K562 (cell line): ENCODE results near the gene KIF1A. TPM values are rescaled to one million over a fixed set of nuclear protein-coding genes. Genes with fewer than 3 reads are reported as not detected.
A peak's percentile ranks its signal among the peaks of the same experiment; 100 is the strongest.

Source experiments
- ATAC-seq: fragments of 200-7000 bp; cut with Tn5 transposase; 3 replicates; pipeline ENCODE4 v1.9.1; 2020; ENCODE audit warnings: moderate library complexity
- BruUV-seq: library from RNA; stranded (reverse); fragments of 400-500 nt; replicated peaks from 2 replicates; lab custom pipeline; 2021; lab: Mats Ljungman, UMichigan
- CTCF ChIA-PET: fragments of 300-600 bp; formaldehyde crosslinking; extraction: SDS; loops from one replicate; lab custom pipeline; 2021; ENCODE audit warnings: low intra/inter-chr PET ratio; lab: Yijun Ruan, JAX
- POLR2A ChIA-PET: fragments of 300-600, 350-650 bp; sonication (Branson Sonifier 250); formaldehyde crosslinking; extraction: SDS; loops from one replicate; lab custom pipeline; 2021; ENCODE audit warnings: antibody characterized with exemption, inconsistent platforms; lab: Yijun Ruan, JAX
- DNase-seq, 4 experiments: peaks; one replicate each; pipeline versions ENCODE4 v3.0.0 to v3.0.0-alpha.2; 2011 to 2018; ENCODE audit warnings: low spot score in 3 of 4, mixed read lengths in 3 of 4; ENCODE audit errors: extremely low read depth in 1 of 4
- FAIRE-seq: peaks from 2 replicates; lab custom pipeline; 2011; peaks lifted over from hg19 to GRCh38; lab: Jason Lieb, UNC
- H2AFZ ChIP-seq: 2 replicates; pipeline ENCODE4 v1.6.0; 2011; ENCODE audit warnings: low read depth, low read length, control low read depth, inconsistent platforms
- H3K27ac ChIP-seq: fragments of 200-600 bp; 3 replicates; pipeline ENCODE4 v1.8.0; 2011; ENCODE audit warnings: low read depth, mild to moderate bottlenecking, control low read depth, inconsistent platforms, low read length, moderate library complexity, mixed read lengths; ENCODE audit errors: extremely low read depth
- H3K27me3 ChIP-seq, 2 experiments: fragments of 300-600 bp in 1 of 2; 2 replicates in 1 of 2; 3 replicates in 1 of 2; pipeline versions ENCODE4 v1.6.0 to v1.8.0; 2011; ENCODE audit warnings: inconsistent platforms in 2 of 2, low read length in 2 of 2, mild to moderate bottlenecking in 1 of 2, mixed read lengths in 1 of 2, moderate library complexity in 1 of 2; ENCODE audit not compliant: control insufficient read depth in 2 of 2, insufficient read depth in 2 of 2
- H3K36me3 ChIP-seq: fragments of 300-600 bp; 3 replicates; pipeline ENCODE4 v1.8.0; 2011; ENCODE audit warnings: mild to moderate bottlenecking, low read length, inconsistent platforms; ENCODE audit not compliant: control insufficient read depth, insufficient read depth
- H3K4me1 ChIP-seq, 2 experiments: fragments of 200-600 bp in 1 of 2; replicated peaks in 1 of 2; 2 replicates in 1 of 2; 3 replicates in 1 of 2; pipeline versions ENCODE4 v1.5.1 to v1.8.0; 2011; ENCODE audit warnings: inconsistent platforms in 2 of 2, low read length in 2 of 2, mild to moderate bottlenecking in 1 of 2, mixed read lengths in 1 of 2, moderate library complexity in 1 of 2; ENCODE audit not compliant: control insufficient read depth in 2 of 2, insufficient read depth in 2 of 2
- H3K4me2 ChIP-seq: 2 replicates; pipeline ENCODE4 v1.6.1; 2011; ENCODE audit warnings: low read length, control low read depth, inconsistent platforms, mixed read lengths; ENCODE audit not compliant: insufficient read depth
- H3K4me3 ChIP-seq: fragments of 200-600 bp; sonication (generic), shearing (Covaris generic); 2 replicates; pipeline ENCODE4 v1.5.1; 2016; ENCODE audit warnings: control low read depth, inconsistent platforms
- H3K79me2 ChIP-seq: fragments of 200-600 bp; 3 replicates; pipeline ENCODE4 v1.8.0; 2011; ENCODE audit warnings: low read length, inconsistent platforms; ENCODE audit not compliant: control insufficient read depth, insufficient read depth
- H3K9ac ChIP-seq, 2 experiments: 2 replicates each; pipeline versions ENCODE4 v1.6.0 to v1.6.1; 2011; ENCODE audit warnings: low read depth in 2 of 2, low read length in 2 of 2, control low read depth in 1 of 2, inconsistent platforms in 1 of 2, mild to moderate bottlenecking in 1 of 2, mixed read lengths in 1 of 2; ENCODE audit not compliant: insufficient read depth in 1 of 2
- H3K9me1 ChIP-seq: one replicate; pipeline ENCODE4 v1.6.0; 2011; ENCODE audit warnings: inconsistent platforms, mild to moderate bottlenecking, low read length, moderate library complexity; ENCODE audit not compliant: control insufficient read depth, insufficient read depth
- H3K9me3 ChIP-seq: replicated peaks from 2 replicates; pipeline ENCODE4 v1.5.1; 2011; ENCODE audit warnings: low read depth, low read length, inconsistent platforms; ENCODE audit not compliant: control insufficient read depth, insufficient read depth
- H4K20me1 ChIP-seq: replicated peaks from 2 replicates; pipeline ENCODE4 v1.6.1; 2011; ENCODE audit warnings: low read length, inconsistent platforms, mixed read lengths; ENCODE audit not compliant: control insufficient read depth, insufficient read depth
- BRD9 ChIP-seq: fragments of 450-650 bp; IDR thresholded peaks from 2 replicates; pipeline ENCODE4 v1.6.1; 2018; ENCODE audit warnings: low read depth; ENCODE audit not compliant: partially characterized antibody
- CEBPZ ChIP-seq: fragments of 150-350 bp; IDR thresholded peaks from 2 replicates; pipeline ENCODE4 v1.6.1; 2014; ENCODE audit warnings: low read depth, mild to moderate bottlenecking, low read length, borderline replicate concordance
- MTF1 ChIP-seq: fragments of 250-450 bp; sonication (Bioruptor Pico); IDR thresholded peaks from 2 replicates; pipeline ENCODE4 v1.9.0; 2021; ENCODE audit warnings: moderate library complexity, mild to moderate bottlenecking, inconsistent platforms, borderline replicate concordance
- PHB2 ChIP-seq: fragments of 450-650 bp; IDR thresholded peaks from 2 replicates; pipeline ENCODE4 v1.6.1; 2017; ENCODE audit warnings: low read depth
- RFX5 ChIP-seq: IDR thresholded peaks from 2 replicates; pipeline ENCODE4 v1.6.1; 2011; ENCODE audit warnings: low read depth, mild to moderate bottlenecking, improper control_type of control experiment, low read length
- SIX5 ChIP-seq, 2 experiments: IDR thresholded peaks; 2 replicates each; pipeline ENCODE4 v1.6.1; 2011; ENCODE audit warnings: low read length in 2 of 2, borderline replicate concordance in 1 of 2, low read depth in 1 of 2, mild to moderate bottlenecking in 1 of 2, moderate library complexity in 1 of 2; ENCODE audit not compliant: insufficient read depth in 1 of 2
- TARDBP ChIP-seq: fragments of 450-650 bp; IDR thresholded peaks from 2 replicates; pipeline ENCODE4 v1.6.1; 2016
- ZEB2 ChIP-seq: fragments of 450-650 bp; IDR thresholded peaks from 2 replicates; pipeline ENCODE4 v1.6.1; 2016
- ZFP1 ChIP-seq: fragments of 450-650 bp; formaldehyde crosslinking; IDR thresholded peaks from 2 replicates; pipeline ENCODE4 v1.4.0; 2020; ENCODE audit warnings: mild to moderate bottlenecking, mixed read lengths
- ZNF134 ChIP-seq: fragments of 250-450 bp; sonication (Bioruptor Pico); conservative IDR thresholded peaks from 2 replicates; pipeline ENCODE4 v1.4.0; 2020
- WGBS: fragments of 100-300 bp; shearing (Covaris generic); methylation state at CpG from one replicate; pipeline ENCODE4 v1.1.6; 2016; ENCODE audit warnings: low coverage, mixed read lengths; ENCODE audit not compliant: insufficient coverage; ENCODE audit errors: missing lambda C conversion rate; 5-methylcytosine and 5-hydroxymethylcytosine counted together
- in situ Hi-C: fragments of 300-500 bp; cut with MboI; formaldehyde crosslinking; loops from 4 replicates; pipeline ENCODE4 v1.15.0; 2018; ENCODE audit warnings: inconsistent platforms, mixed read lengths
- intact Hi-C: fragments of 100-400 bp; cut with micrococcal nuclease; formaldehyde crosslinking; loops from 2 replicates; pipeline ENCODE4 v1.14.2; 2022
- polyA plus RNA-seq, 8 experiments: library from polyadenylated mRNA; depleted of rRNA in 4 of 8; stranded (reverse) in 5 of 8; unstranded in 3 of 8; fragments of >200 nt; fragmentation: Nextera tagmentation in 2 of 8; fragmentation: Illumina TruSeq in 1 of 8; extraction: Ambion mirVana in 2 of 8; extraction: Trizol in 1 of 8; gene quantifications; 2 replicates each; pipeline versions ENCODE4 v1.2.1 to v1.2.3, GENCODE V29; 2011 to 2014; ENCODE audit warnings: inconsistent platforms in 1 of 8, missing spikeins in 1 of 8
- total RNA-seq, 7 experiments: library from RNA; depleted of rRNA in 6 of 7; stranded (reverse); fragments of >200 nt in 6 of 7; fragmentation: Illumina TruSeq in 2 of 7; extraction: Trizol in 2 of 7; gene quantifications; 2 replicates each; pipeline versions ENCODE4 v1.2.1 to v1.2.3, GENCODE V29; 2011 to 2021; ENCODE audit warnings: low replicate concordance in 1 of 7

The KIF1A gene
- total and polyA plus RNA-seq, 9 of the 15 experiments (the other 6 are each of a cell fraction or from before 2014, with no cell fraction given): 0.07 to 1.4 (median 0.45) TPM; not detected in 2

DNA sequence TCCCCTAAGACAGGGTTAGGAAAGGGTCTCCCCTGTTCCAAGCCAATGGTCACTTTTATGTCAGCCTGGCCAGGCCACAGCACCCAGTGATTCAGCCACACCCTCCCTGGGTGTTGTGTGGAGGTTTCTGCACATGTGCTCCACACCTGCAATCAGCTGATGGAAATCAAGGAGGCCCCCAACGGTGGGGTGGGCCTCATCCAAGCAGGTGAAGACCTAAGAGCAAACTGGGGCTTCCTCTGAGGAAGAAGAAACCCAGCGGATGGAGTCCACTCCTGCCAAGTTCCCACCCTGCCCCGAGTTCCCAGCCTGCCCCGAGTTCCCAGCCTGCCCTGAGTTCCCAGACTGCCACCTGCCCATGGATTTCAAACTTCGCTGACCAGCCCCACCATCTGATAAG lies 55.4 kb downstream of the KIF1A start:
- H3K27me3 ChIP-seq: peaks cover 0 to 6% of the 10 kb centered on the region in 2 experiments; a peak in 1 of 5 replicates
- TF ChIP-seq TARDBP: no peak
- peak; percentile 81 for TF ChIP-seq ZNF134 (CRISPR knock-in tag)
- DNase-seq (no peak), ATAC-seq (no peak), FAIRE-seq (no peak)
- POLR2A ChIA-PET: interaction anchor here (0.5 kb wide), 1 partner anchor 8 kb away, joined by 3 read pairs; no protein-coding TSS in a partner anchor
- BruUV-seq: no TSS peak
- H3K4me1 ChIP-seq: peaks cover 0 to 10% of the 10 kb centered on the region in 2 experiments; a peak in 2 of 5 replicates
- no peaks in the 10 kb centered on the region for H3K9me1 ChIP-seq
- CTCF ChIA-PET: no interaction called here
- H4K20me1 ChIP-seq: no peaks in the 10 kb centered on the region
- H3K4me3 ChIP-seq: no peak overlapping the region
- no peak overlapping the region for H2AFZ ChIP-seq
- no peak overlapping the region for H3K9ac ChIP-seq
- 17% methylated on average over 2 of the region's 5 CpGs for WGBS
- in situ Hi-C loops: no loop called here
- H3K4me2 ChIP-seq: no peak overlapping the region
- H3K36me3 ChIP-seq: no peaks in the 10 kb centered on the region
- H3K79me2 ChIP-seq: no peaks in the 10 kb centered on the region
- no peak overlapping the region for H3K27ac ChIP-seq
- no peaks in the 10 kb centered on the region for H3K9me3 ChIP-seq
- intact Hi-C loops: no loop called here

DNA sequence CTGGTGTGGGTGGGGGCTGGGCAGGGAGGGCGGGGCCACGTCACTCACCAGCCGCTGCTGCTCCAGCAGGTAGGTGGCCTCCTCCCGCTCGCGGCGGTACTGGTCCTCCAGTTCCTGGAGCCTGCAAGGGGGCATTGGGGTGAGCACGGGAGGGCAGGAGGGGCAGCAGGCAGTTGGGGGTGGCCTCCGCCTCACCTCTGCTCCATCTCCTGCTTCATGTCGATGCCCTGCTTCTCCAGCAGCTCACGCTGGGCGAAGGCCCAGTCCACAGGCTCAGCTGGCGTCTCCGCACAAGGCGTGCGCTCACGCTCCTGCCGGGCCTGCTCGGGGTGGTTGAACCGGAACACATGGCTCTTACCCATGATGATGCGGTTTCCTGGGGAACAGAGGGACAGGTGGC lies 57.0 kb downstream of the KIF1A start:
- POLR2A ChIA-PET: no interaction called here
- in situ Hi-C loops: no loop called here
- CTCF ChIA-PET: no interaction called here

More for the DNA sequence above, 57.0 kb downstream of the KIF1A start:
- Histone ChIP-seq H4K20me1 (no peaks in the 10 kb centered on the region), H3K4me3 (no peak overlapping the region), H2AFZ (no peak overlapping the region), H3K36me3 (no peaks in the 10 kb centered on the region), H3K4me1 (peaks cover 0 to 10% of the 10 kb centered on the region in 2 experiments; a peak in 2 of 5 replicates), H3K27ac (no peak overlapping the region), H3K9ac (no peak overlapping the region), H3K27me3 (peaks cover 0 to 6% of the 10 kb centered on the region in 2 experiments; a peak in 1 of 5 replicates), H3K9me1 (no peaks in the 10 kb centered on the region), H3K79me2 (no peaks in the 10 kb centered on the region), H3K9me3 (no peaks in the 10 kb centered on the region), H3K4me2 (no peak overlapping the region)
- WGBS: 14% methylated on average over 12 of the region's 21 CpGs
- TF ChIP-seq RFX5 (no peak), MTF1 (no peak), PHB2 (no peak), ZEB2 (no peak), CEBPZ (no peak), SIX5 (IDR thresholded peaks at IDR 0.05; ENCODE audit: borderline replicate concordance in 1 of 2, insufficient read depth in 1 of 2, low read depth in 1 of 2, low read length in 2 of 2) (no peak), ZFP1 (CRISPR knock-in tag) (no peak), BRD9 (no peak)
- ATAC-seq (no peak), DNase-seq (peak in 2 of 4 experiments; percentile 17), FAIRE-seq (no peak)
- no TSS peak for BruUV-seq
- intact Hi-C loops: no loop called here
